ENCODE measurements around the gene SBNO2. TPM values are rescaled to one million over a fixed set of nuclear protein-coding genes. Genes with fewer than 3 reads are reported as not detected.

Gene SBNO2, protein sequence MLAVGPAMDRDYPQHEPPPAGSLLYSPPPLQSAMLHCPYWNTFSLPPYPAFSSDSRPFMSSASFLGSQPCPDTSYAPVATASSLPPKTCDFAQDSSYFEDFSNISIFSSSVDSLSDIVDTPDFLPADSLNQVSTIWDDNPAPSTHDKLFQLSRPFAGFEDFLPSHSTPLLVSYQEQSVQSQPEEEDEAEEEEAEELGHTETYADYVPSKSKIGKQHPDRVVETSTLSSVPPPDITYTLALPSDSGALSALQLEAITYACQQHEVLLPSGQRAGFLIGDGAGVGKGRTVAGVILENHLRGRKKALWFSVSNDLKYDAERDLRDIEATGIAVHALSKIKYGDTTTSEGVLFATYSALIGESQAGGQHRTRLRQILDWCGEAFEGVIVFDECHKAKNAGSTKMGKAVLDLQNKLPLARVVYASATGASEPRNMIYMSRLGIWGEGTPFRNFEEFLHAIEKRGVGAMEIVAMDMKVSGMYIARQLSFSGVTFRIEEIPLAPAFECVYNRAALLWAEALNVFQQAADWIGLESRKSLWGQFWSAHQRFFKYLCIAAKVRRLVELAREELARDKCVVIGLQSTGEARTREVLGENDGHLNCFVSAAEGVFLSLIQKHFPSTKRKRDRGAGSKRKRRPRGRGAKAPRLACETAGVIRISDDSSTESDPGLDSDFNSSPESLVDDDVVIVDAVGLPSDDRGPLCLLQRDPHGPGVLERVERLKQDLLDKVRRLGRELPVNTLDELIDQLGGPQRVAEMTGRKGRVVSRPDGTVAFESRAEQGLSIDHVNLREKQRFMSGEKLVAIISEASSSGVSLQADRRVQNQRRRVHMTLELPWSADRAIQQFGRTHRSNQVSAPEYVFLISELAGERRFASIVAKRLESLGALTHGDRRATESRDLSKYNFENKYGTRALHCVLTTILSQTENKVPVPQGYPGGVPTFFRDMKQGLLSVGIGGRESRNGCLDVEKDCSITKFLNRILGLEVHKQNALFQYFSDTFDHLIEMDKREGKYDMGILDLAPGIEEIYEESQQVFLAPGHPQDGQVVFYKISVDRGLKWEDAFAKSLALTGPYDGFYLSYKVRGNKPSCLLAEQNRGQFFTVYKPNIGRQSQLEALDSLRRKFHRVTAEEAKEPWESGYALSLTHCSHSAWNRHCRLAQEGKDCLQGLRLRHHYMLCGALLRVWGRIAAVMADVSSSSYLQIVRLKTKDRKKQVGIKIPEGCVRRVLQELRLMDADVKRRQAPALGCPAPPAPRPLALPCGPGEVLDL (N-terminal part only)
- total RNA-seq (15.4 TPM), polyA plus RNA-seq (62.4 TPM)
- long read RNA-seq, donor 1, result 0 reads
- long read RNA-seq, donor 2, full-length matches to known transcripts, result 5 of 119 reads
- long read RNA-seq, donor 2, partial matches to known transcripts, result 114 of 119 reads
- long read RNA-seq, donor 2, other reads (novel, unspliced or antisense), result 0 of 119 reads
- long read RNA-seq, donor 3, full-length matches to known transcripts, result 3 of 3 reads
- long read RNA-seq, donor 3, partial matches to known transcripts, result 0 of 3 reads
- long read RNA-seq, donor 3, other reads (novel, unspliced or antisense), result 0 of 3 reads
- long read RNA-seq, donor 4, full-length matches to known transcripts, result 2 of 2 reads
- long read RNA-seq, donor 4, partial matches to known transcripts, result 0 of 2 reads
- long read RNA-seq, donor 4, other reads (novel, unspliced or antisense), result 0 of 2 reads
- long read RNA-seq, donor 5, partial matches to known transcripts, result 365 of 379 reads
- long read RNA-seq, donor 5, other reads (novel, unspliced or antisense), result 14 of 379 reads
- long read RNA-seq, donor 6, full-length matches to known transcripts, result 3 of 3 reads
- long read RNA-seq, donor 6, partial matches to known transcripts, result 0 of 3 reads
- long read RNA-seq, donor 6, other reads (novel, unspliced or antisense), result 0 of 3 reads
- long read RNA-seq, donor 7, result 0 reads
- long read RNA-seq, donor 8, full-length matches to known transcripts, result 1 of 1 reads
- long read RNA-seq, donor 8, partial matches to known transcripts, result 0 of 1 reads
- long read RNA-seq, donor 8, other reads (novel, unspliced or antisense), result 0 of 1 reads
- long read RNA-seq, donor 9, full-length matches to known transcripts, result 3 of 3 reads
- long read RNA-seq, donor 9, partial matches to known transcripts, result 0 of 3 reads
- long read RNA-seq, donor 9, other reads (novel, unspliced or antisense), result 0 of 3 reads
- long read RNA-seq, donor 10, full-length matches to known transcripts, result 1 of 1 reads
- long read RNA-seq, donor 10, partial matches to known transcripts, result 0 of 1 reads
- long read RNA-seq, donor 10, other reads (novel, unspliced or antisense), result 0 of 1 reads

DNA sequence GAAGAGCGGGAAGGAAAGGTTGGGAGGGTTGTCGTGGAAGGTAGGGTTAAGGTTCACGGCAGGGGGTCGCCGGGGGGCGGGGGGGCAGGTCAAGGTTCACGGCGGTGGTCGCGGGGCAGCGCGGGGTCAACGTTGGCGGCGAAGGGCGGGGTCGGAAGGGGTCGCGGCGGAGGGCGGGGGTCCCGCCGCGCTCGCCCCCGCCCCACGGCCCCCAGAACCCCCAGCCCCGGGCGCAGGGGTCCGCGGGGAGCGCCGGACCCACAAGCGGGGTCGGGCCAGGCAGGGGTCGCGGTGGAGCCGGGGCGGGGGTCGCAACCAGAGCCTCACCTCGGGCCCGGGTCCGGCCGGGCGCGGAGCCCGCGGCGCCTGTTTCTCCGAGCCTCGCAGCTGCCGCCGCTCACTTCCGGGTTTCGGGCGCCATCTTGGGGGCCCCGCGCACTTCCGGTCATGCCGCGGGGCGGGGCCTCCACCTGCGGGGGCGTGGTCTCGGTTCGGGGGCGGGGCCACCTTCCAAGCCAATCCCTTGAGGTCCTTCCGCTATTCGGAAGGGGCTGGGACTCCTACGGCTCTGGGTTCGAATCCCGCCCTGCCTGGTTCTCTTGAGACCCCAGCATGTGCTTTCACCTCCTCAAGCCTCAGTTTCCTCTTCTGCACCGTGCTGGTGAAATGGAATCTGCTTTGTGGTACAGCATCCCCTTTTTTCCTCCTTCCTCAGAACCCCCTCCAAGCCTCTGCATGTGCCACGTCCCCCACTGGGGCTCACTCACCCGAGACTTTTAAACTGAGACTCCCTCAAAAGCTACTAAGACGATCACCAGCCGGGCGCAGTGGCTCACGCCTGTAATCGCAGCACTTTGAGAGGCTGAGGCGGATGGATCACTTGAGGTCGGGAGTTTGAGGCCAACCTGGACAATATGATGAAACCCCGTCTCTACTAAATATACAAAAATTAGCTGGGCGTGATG lies at the start of gene SBNO2:
TSS of gene SBNO2 (minus strand) at position 424 of the 965 bp plus-strand sequence. CDS start 19,992 bp downstream, outside the sequence.
- Histone ChIP-seq H3K36me3 (ENCODE audit: control insufficient read depth in 2 of 2, insufficient read depth in 2 of 2, low read length in 1 of 2) (peaks cover 0 to 13% of the 10 kb centered on the region in 2 donors), H3K27ac (ENCODE audit: low read depth in 1 of 2, low read length in 1 of 2) (peak within 1 kb of the TSS; percentile 68 to 96), H3K4me1 (ENCODE audit: control insufficient read depth in 2 of 2, insufficient read depth in 2 of 2, low read length in 2 of 2) (peaks cover 14 to 35% of the 10 kb centered on the region in 2 donors), H3K27me3 (ENCODE audit: control insufficient read depth in 2 of 2, insufficient read depth in 1 of 2, low read length in 1 of 2) (peaks cover 0 to 10% of the 10 kb centered on the region in 2 donors), H3K4me3 (ENCODE audit: low read length in 2 of 2) (peak within 1 kb of the TSS; percentile 89 to 93), H3K9me3 (ENCODE audit: control insufficient read depth in 2 of 2, insufficient read depth in 1 of 2, low read length in 1 of 2) (peaks cover 0 to 4% of the 10 kb centered on the region in 2 donors)
- 15% methylated on average over 83 of the region's 84 CpGs for WGBS
- peak in 8 of 9 donors; percentile 37 to 89 (median 76) for DNase-seq (ENCODE audit: low read depth in 6 of 9, low spot score in 9 of 9)

GRCh38 chr19:1223018-1223855 lies 49.2 kb upstream of the SBNO2 start:
- DNase-seq (ENCODE audit: low read depth in 6 of 9, low spot score in 9 of 9), result no peak
- Histone ChIP-seq H3K9me3 (ENCODE audit: control insufficient read depth in 2 of 2, insufficient read depth in 1 of 2, low read length in 1 of 2) (no peaks in the 10 kb centered on the region), H3K27me3 (ENCODE audit: control insufficient read depth in 2 of 2, insufficient read depth in 1 of 2, low read length in 1 of 2) (no peaks in the 10 kb centered on the region), H3K36me3 (ENCODE audit: control insufficient read depth in 2 of 2, insufficient read depth in 2 of 2, low read length in 1 of 2) (peaks cover 62 to 84% of the 10 kb centered on the region in 2 donors), H3K4me3 (ENCODE audit: low read length in 2 of 2) (no peak overlapping the region), H3K27ac (ENCODE audit: low read depth in 1 of 2, low read length in 1 of 2) (no peak overlapping the region), H3K4me1 (ENCODE audit: control insufficient read depth in 2 of 2, insufficient read depth in 2 of 2, low read length in 2 of 2) (no peaks in the 10 kb centered on the region)
- WGBS, result 97% methylated on average over 48 of the region's 48 CpGs

DNA sequence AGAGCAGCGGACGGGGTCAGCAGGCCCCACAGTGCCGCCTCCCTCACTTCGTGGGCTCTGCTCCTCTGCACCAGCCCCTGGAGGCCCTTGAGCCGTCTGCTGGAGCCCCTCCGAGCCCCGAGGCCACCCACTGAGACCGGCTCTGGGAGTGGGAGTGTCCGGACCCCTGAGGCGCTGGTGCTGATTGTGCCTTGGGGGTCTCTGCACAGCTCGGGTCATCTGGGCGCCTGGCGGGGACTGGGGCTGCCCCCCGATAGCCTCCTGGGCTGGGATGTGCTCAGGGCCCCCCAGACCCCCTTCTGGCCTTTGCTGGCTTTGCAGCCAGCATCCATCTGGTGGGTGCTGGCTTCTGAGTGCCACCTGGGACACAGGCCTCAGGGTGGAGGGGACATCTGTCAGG lies 48.3 kb upstream of the SBNO2 start:
- no peak for DNase-seq (ENCODE audit: low read depth in 6 of 9, low spot score in 9 of 9)
- WGBS, result 96% methylated on average over 14 of the region's 14 CpGs
- no peak overlapping the region for H3K27ac ChIP-seq (ENCODE audit: low read depth in 1 of 2, low read length in 1 of 2)
- H3K27me3 ChIP-seq (ENCODE audit: control insufficient read depth in 2 of 2, insufficient read depth in 1 of 2, low read length in 1 of 2), result no peaks in the 10 kb centered on the region
- peaks cover 59 to 76% of the 10 kb centered on the region in 2 donors for H3K36me3 ChIP-seq (ENCODE audit: control insufficient read depth in 2 of 2, insufficient read depth in 2 of 2, low read length in 1 of 2)
- no peaks in the 10 kb centered on the region for H3K4me1 ChIP-seq (ENCODE audit: control insufficient read depth in 2 of 2, insufficient read depth in 2 of 2, low read length in 2 of 2)
- H3K4me3 ChIP-seq (ENCODE audit: low read length in 2 of 2), result no peak overlapping the region
- no peaks in the 10 kb centered on the region for H3K9me3 ChIP-seq (ENCODE audit: control insufficient read depth in 2 of 2, insufficient read depth in 1 of 2, low read length in 1 of 2)

GRCh38 chr19:1221904-1222255 lies 47.8 kb upstream of the SBNO2 start:
- 97% methylated on average over 22 of the region's 22 CpGs for WGBS
- DNase-seq (ENCODE audit: low read depth in 6 of 9, low spot score in 9 of 9), result no peak
- Histone ChIP-seq H3K4me3 (ENCODE audit: low read length in 2 of 2) (no peak overlapping the region), H3K4me1 (ENCODE audit: control insufficient read depth in 2 of 2, insufficient read depth in 2 of 2, low read length in 2 of 2) (no peaks in the 10 kb centered on the region), H3K36me3 (ENCODE audit: control insufficient read depth in 2 of 2, insufficient read depth in 2 of 2, low read length in 1 of 2) (peaks cover 54 to 71% of the 10 kb centered on the region in 2 donors), H3K27ac (ENCODE audit: low read depth in 1 of 2, low read length in 1 of 2) (no peak overlapping the region), H3K9me3 (ENCODE audit: control insufficient read depth in 2 of 2, insufficient read depth in 1 of 2, low read length in 1 of 2) (no peaks in the 10 kb centered on the region), H3K27me3 (ENCODE audit: control insufficient read depth in 2 of 2, insufficient read depth in 1 of 2, low read length in 1 of 2) (no peaks in the 10 kb centered on the region)

- Histone ChIP-seq H3K27me3 (ENCODE audit: control insufficient read depth in 2 of 2, insufficient read depth in 1 of 2, low read length in 1 of 2) (no peaks in the 10 kb centered on the region), H3K27ac (ENCODE audit: low read depth in 1 of 2, low read length in 1 of 2) (no peak overlapping the region), H3K9me3 (ENCODE audit: control insufficient read depth in 2 of 2, insufficient read depth in 1 of 2, low read length in 1 of 2) (no peaks in the 10 kb centered on the region), H3K4me3 (ENCODE audit: low read length in 2 of 2) (no peak overlapping the region), H3K36me3 (ENCODE audit: control insufficient read depth in 2 of 2, insufficient read depth in 2 of 2, low read length in 1 of 2) (peaks cover 52 to 65% of the 10 kb centered on the region in 2 donors), H3K4me1 (ENCODE audit: control insufficient read depth in 2 of 2, insufficient read depth in 2 of 2, low read length in 2 of 2) (no peaks in the 10 kb centered on the region)
- 98% methylated on average over 38 of the region's 38 CpGs for WGBS
- no peak for DNase-seq (ENCODE audit: low read depth in 6 of 9, low spot score in 9 of 9)
These were observed 47.2 kb upstream of the SBNO2 start for GRCh38 chr19:1220976-1221903.

DNA sequence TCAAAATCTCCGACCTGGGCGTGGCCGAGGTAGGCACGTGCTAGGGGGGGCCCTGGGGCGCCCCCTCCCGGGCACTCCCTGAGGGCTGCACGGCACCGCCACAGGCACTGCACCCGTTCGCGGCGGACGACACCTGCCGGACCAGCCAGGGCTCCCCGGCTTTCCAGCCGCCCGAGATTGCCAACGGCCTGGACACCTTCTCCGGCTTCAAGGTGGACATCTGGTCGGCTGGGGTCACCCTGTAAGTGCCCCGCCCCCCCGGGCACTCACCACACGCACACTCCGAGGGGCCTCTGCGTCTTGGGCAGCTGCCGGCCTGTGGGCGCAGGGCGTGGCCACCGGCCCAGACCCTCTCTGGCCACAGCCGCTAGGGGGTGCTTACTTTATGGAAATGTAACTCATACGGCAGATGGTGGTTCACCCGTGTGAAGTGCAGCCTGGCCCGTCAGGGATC lies 46.4 kb upstream of the SBNO2 start:
- 98% methylated on average over 33 of the region's 33 CpGs for WGBS
- H3K4me1 ChIP-seq (ENCODE audit: control insufficient read depth in 2 of 2, insufficient read depth in 2 of 2, low read length in 2 of 2), result no peaks in the 10 kb centered on the region
- peaks cover 50 to 61% of the 10 kb centered on the region in 2 donors for H3K36me3 ChIP-seq (ENCODE audit: control insufficient read depth in 2 of 2, insufficient read depth in 2 of 2, low read length in 1 of 2)
- no peaks in the 10 kb centered on the region for H3K9me3 ChIP-seq (ENCODE audit: control insufficient read depth in 2 of 2, insufficient read depth in 1 of 2, low read length in 1 of 2)
- H3K4me3 ChIP-seq (ENCODE audit: low read length in 2 of 2), result no peak overlapping the region
- no peak for DNase-seq (ENCODE audit: low read depth in 6 of 9, low spot score in 9 of 9)
- no peaks in the 10 kb centered on the region for H3K27me3 ChIP-seq (ENCODE audit: control insufficient read depth in 2 of 2, insufficient read depth in 1 of 2, low read length in 1 of 2)
- no peak overlapping the region for H3K27ac ChIP-seq (ENCODE audit: low read depth in 1 of 2, low read length in 1 of 2)

Measured in thymus (tissue), 14 donors.